ENCODE measurements around the gene HS3ST1.

The HS3ST1 gene
- 0 to 0.73 (median 0.10) reads per million in 9 experiments for total RNA-seq

DNA sequence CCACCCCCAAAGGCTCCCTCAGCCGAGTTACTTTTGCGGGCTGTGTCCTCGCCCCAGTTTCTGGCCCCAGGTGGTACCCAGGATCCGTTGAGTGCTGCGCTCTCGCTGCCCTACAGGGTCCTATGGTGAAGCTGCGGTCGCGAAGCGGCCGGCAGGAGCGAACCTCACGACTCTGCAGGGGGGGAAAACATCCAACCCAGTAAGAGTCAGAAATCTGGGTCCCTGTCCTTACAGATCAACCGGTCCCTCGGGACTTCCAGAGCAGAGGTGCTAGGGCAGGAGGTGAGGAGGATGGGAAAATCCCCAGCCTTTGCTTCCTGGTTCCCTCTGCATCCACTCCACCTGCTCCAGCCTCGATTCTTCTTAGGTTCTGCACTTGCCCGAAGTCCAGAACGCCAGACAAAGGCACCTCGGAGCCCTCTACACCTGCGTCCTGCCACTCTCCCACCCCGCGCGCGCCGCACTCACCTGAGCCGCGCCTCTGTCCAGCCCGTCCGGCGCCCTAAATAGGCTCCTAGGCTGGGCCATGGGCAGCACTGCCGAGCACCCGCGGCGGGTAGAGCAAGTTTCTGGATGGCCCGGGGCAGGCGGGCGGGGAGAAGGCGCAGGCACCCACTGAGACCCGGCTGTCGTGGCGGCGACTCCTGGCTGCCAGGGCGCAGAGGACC, at the start of gene HS3ST1:
Gene HS3ST1 (minus strand): TSS at position 664 of the 668 bp plus-strand sequence. CDS start 28,889 bp downstream, outside the sequence.
- Mint-ChIP-seq H3K27me3 (peaks cover 36 to 50% of the 10 kb centered on the region in 2 donors), H3K4me1 (ENCODE audit: low read depth in 2 of 2) (peaks cover 0 to 15% of the 10 kb centered on the region in 2 donors), H3K4me3 (peak within 1 kb of the TSS; percentile 63 to 76), H3K9me3 (no peaks in the 10 kb centered on the region), H3K36me3 (ENCODE audit: insufficient read depth) (no peaks in the 10 kb centered on the region), H3K27ac (peak within 1 kb of the TSS in 1 of 2 donors; percentile 68)
- DNase-seq (no peak), ATAC-seq (replicated peaks) (peak; percentile 26)

DNA sequence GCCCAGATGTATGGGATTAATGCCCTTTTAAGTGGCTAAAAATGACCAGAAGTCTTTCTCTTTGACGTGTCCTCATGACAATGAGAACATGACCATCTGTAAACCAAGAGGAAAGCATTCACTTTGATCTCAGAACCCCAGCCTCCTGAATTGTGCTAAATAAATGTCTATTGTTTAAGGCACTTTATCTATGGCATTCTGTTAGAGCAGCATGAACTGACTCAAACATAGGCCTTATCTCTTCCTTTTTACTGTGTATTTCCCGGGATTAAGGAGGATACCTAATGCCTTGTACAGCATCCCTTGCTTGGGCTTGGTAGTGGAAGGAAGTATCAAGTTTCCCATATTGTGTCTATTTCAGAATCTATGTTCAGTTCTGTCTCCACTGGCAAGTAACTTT, 47.2 kb upstream of the HS3ST1 start:
- peaks cover 4 to 5% of the 10 kb centered on the region in 2 donors for H3K9me3 Mint-ChIP-seq
- no peak overlapping the region for H3K27ac Mint-ChIP-seq
- DNase-seq: no peak
- H3K4me3 Mint-ChIP-seq: no peak overlapping the region
- H3K36me3 Mint-ChIP-seq (ENCODE audit: insufficient read depth): peaks cover 3% of the 10 kb centered on the region
- H3K4me1 Mint-ChIP-seq (ENCODE audit: low read depth in 2 of 2): peaks cover 12 to 13% of the 10 kb centered on the region in 2 donors
- ATAC-seq (replicated peaks): no peak
- no peaks in the 10 kb centered on the region for H3K27me3 Mint-ChIP-seq

GRCh38 chr4:11474146-11474545, 45.5 kb upstream of the HS3ST1 start:
- ATAC-seq (replicated peaks): no peak
- Mint-ChIP-seq H3K27ac (no peak overlapping the region), H3K36me3 (ENCODE audit: insufficient read depth) (peaks cover 3% of the 10 kb centered on the region)

DNA sequence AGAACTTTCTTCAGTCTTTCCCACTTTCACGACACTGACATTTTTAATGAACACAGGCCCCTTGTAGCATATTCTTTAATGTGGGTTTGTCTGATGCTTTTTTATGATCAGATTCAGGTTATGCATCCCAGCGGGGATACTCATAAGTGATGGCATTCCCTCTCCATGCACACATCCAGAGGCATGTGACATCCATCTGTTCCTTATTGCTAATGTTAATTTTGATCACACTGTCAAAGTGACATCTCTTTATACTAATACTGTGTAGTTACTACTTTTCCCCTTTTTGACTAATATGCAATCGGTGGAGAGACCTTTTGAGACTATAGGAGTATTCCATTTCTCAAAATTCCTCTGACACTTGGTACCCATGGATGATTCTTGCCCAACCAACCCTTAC, 43.8 kb upstream of the HS3ST1 start:
- H3K27me3 Mint-ChIP-seq: no peaks in the 10 kb centered on the region
- H3K4me3 Mint-ChIP-seq: peak overlapping the region; percentile 72
- DNase-seq: no peak
- peaks cover 4 to 5% of the 10 kb centered on the region in 2 donors for H3K9me3 Mint-ChIP-seq
- peaks cover 3% of the 10 kb centered on the region for H3K36me3 Mint-ChIP-seq (ENCODE audit: insufficient read depth)
- H3K4me1 Mint-ChIP-seq (ENCODE audit: low read depth in 2 of 2): peaks cover 13 to 17% of the 10 kb centered on the region in 2 donors
- peak overlapping the region; percentile 86 to 95 for H3K27ac Mint-ChIP-seq
- ATAC-seq (replicated peaks): no peak

More at GRCh38 chr4:11474146-11474545, 45.5 kb upstream of the HS3ST1 start:
- H3K9me3 Mint-ChIP-seq: peaks cover 4 to 5% of the 10 kb centered on the region in 2 donors
- DNase-seq: no peak
- H3K27me3 Mint-ChIP-seq: no peaks in the 10 kb centered on the region
- H3K4me1 Mint-ChIP-seq (ENCODE audit: low read depth in 2 of 2): peaks cover 13 to 17% of the 10 kb centered on the region in 2 donors
- no peak overlapping the region for H3K4me3 Mint-ChIP-seq

GRCh38 chr4:11471618-11472017, 42.9 kb upstream of the HS3ST1 start:
- peak overlapping the region; percentile 86 to 95 for H3K27ac Mint-ChIP-seq
- ATAC-seq (replicated peaks): peak; percentile 99
- peak overlapping the region; percentile 63 to 72 for H3K4me3 Mint-ChIP-seq
- peaks cover 13 to 17% of the 10 kb centered on the region in 2 donors for H3K4me1 Mint-ChIP-seq (ENCODE audit: low read depth in 2 of 2)
- H3K36me3 Mint-ChIP-seq (ENCODE audit: insufficient read depth): peaks cover 3% of the 10 kb centered on the region
- peak; percentile 43 to 52 (median 46) for DNase-seq
- H3K27me3 Mint-ChIP-seq: no peaks in the 10 kb centered on the region
- peaks cover 4 to 5% of the 10 kb centered on the region in 2 donors for H3K9me3 Mint-ChIP-seq

- no peak for DNase-seq
- Mint-ChIP-seq H3K9me3 (peaks cover 4 to 5% of the 10 kb centered on the region in 2 donors), H3K27me3 (no peaks in the 10 kb centered on the region), H3K4me1 (ENCODE audit: low read depth in 2 of 2) (peaks cover 13 to 17% of the 10 kb centered on the region in 2 donors), H3K27ac (peak overlapping the region; percentile 86 to 95), H3K36me3 (ENCODE audit: insufficient read depth) (peaks cover 3% of the 10 kb centered on the region), H3K4me3 (peak overlapping the region; percentile 63 to 72)
- no peak for ATAC-seq (replicated peaks)
These were observed 42.4 kb upstream of the HS3ST1 start for GRCh38 chr4:11471046-11471441.

DNA sequence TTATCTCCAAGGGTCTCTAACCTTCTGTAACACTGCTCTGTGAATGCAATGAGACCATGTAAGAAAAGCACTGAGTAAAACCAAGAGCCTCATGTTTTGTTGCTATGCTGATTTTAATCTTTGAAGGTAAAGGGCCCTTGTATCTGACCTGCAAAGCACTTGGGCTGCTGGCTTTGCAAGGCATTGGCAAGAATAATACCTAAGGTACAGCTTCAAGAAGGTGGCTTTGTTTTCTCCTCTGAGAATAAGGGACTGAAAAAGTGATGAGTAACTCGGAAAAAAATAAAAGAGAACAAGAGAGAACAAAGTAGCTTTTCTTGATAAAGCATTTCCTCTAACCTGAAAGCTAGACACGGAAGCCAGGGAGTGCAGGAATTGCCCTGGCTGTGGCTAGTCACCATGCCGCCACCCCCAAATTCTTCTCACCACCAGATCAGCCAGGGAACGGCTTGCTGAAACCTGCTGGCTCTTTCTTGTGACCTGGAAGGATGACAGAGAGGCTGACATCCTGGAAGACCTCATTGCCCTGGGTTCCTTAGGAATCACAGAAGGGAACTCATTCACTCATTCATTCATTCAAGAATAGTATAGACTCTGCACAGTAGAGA, 41.8 kb upstream of the HS3ST1 start:
- H3K4me3 Mint-ChIP-seq: peak overlapping the region; percentile 63 to 72
- peaks cover 13 to 17% of the 10 kb centered on the region in 2 donors for H3K4me1 Mint-ChIP-seq (ENCODE audit: low read depth in 2 of 2)
- DNase-seq (no peak), ATAC-seq (replicated peaks) (no peak)
- peaks cover 3% of the 10 kb centered on the region for H3K36me3 Mint-ChIP-seq (ENCODE audit: insufficient read depth)
- peak overlapping the region; percentile 86 to 95 for H3K27ac Mint-ChIP-seq
- peaks cover 4 to 5% of the 10 kb centered on the region in 2 donors for H3K9me3 Mint-ChIP-seq
- H3K27me3 Mint-ChIP-seq: no peaks in the 10 kb centered on the region

DNA sequence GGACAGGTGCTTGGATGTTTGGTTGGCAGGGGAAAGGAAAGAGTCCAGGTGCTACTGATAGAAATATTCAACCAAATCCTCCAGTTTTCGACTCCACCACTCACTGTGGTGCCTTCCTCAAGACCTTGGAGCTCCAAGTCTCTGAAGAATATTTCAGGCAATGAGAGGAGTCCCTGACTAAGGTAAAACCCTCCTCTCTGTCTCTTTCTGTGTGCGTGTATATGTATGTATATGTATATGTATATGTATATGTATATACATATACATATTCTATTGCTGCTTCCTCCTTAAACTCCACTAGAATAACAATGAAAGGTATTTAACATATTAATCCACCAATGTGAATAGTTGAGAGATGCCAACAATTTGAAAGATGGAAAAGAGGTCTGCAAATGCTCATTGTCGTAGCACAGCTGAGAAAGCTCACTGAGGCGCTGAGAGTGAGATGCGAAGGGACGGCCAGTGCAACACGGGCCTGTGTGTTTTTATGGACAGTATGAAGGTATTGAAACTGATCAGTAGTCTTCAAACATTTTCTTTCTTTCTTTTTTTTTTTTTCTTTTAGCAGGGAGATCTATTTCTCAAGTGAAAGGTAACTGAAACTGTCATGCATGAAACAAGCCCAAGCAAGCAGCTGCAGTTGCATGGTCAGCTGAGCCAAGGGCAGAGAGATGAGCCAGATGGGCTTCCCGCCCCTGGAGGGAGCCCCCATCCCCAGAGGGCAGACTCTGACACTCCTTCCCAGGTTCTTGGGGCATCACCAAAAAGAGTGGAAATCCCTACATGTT, 41.1 kb upstream of the HS3ST1 start:
- peaks cover 3% of the 10 kb centered on the region for H3K36me3 Mint-ChIP-seq (ENCODE audit: insufficient read depth)
- H3K4me3 Mint-ChIP-seq: no peak overlapping the region
- DNase-seq (no peak), ATAC-seq (replicated peaks) (no peak)
- peaks cover 13 to 17% of the 10 kb centered on the region in 2 donors for H3K4me1 Mint-ChIP-seq (ENCODE audit: low read depth in 2 of 2)
- peak overlapping the region; percentile 86 to 95 for H3K27ac Mint-ChIP-seq
- no peaks in the 10 kb centered on the region for H3K27me3 Mint-ChIP-seq
- peaks cover 4 to 5% of the 10 kb centered on the region in 2 donors for H3K9me3 Mint-ChIP-seq

DNA sequence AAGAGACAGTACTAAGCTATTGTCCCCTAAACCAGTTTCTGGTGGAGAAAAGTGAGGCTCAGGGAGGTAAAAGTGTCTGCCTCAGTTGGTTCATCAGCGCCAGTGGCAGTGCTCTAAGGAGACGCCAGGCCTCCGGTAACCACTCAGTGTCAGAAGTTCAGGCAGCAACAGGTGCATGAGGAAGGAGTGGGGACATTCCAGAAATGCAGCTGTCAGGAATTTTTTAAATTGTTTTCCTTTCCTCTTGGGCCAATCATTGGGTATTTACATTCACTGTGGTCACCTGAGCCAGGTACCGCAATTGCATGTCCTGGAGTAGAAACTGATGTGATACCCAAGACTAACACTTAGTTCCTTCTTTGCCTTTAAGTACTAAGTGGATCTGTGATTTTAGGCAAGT, 40.2 kb upstream of the HS3ST1 start:
- no peak overlapping the region for H3K27ac Mint-ChIP-seq

GRCh38 chr4:11467931-11468330, 39.2 kb upstream of the HS3ST1 start:
- no peaks in the 10 kb centered on the region for H3K27me3 Mint-ChIP-seq
- DNase-seq (no peak), ATAC-seq (replicated peaks) (no peak)
- H3K4me1 Mint-ChIP-seq (ENCODE audit: low read depth in 2 of 2): peaks cover 12 to 17% of the 10 kb centered on the region in 2 donors
- H3K4me3 Mint-ChIP-seq: no peak overlapping the region
- H3K36me3 Mint-ChIP-seq (ENCODE audit: insufficient read depth): peaks cover 3% of the 10 kb centered on the region
- H3K9me3 Mint-ChIP-seq: peaks cover 4 to 5% of the 10 kb centered on the region in 2 donors
- no peak overlapping the region for H3K27ac Mint-ChIP-seq

More for the DNA sequence above, 40.2 kb upstream of the HS3ST1 start:
- Mint-ChIP-seq H3K36me3 (ENCODE audit: insufficient read depth) (peaks cover 3% of the 10 kb centered on the region), H3K9me3 (peaks cover 4 to 5% of the 10 kb centered on the region in 2 donors), H3K27me3 (no peaks in the 10 kb centered on the region), H3K4me1 (ENCODE audit: low read depth in 2 of 2) (peaks cover 13 to 17% of the 10 kb centered on the region in 2 donors), H3K4me3 (no peak overlapping the region)
- ATAC-seq (replicated peaks) (no peak), DNase-seq (no peak)

DNA sequence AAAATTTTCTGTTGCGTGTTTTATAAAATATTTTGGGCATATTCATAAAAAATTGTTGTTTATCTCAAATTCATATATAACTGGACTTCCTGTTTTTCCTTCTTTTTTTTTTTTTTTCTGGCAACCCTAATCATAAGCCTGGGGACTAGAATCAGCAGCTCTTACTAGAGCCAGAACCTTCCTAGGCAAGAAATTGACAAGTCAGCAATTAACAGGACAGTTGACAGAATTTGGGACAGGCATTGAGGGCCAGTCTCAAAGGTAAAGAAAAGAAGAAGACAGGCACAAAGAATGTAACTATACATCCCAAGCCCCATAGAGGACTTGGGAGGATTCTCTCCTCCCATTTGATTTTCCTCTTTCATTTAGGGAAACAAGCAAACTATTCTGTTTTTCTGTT, 35.0 kb upstream of the HS3ST1 start:
- no peak overlapping the region for H3K4me3 Mint-ChIP-seq
- ATAC-seq (replicated peaks) (no peak), DNase-seq (no peak)
- no peak overlapping the region for H3K27ac Mint-ChIP-seq
- peaks cover 3% of the 10 kb centered on the region for H3K36me3 Mint-ChIP-seq (ENCODE audit: insufficient read depth)
- H3K4me1 Mint-ChIP-seq (ENCODE audit: low read depth in 2 of 2): no peaks in the 10 kb centered on the region
- peaks cover 13 to 28% of the 10 kb centered on the region in 2 donors for H3K27me3 Mint-ChIP-seq
- H3K9me3 Mint-ChIP-seq: peaks cover 10 to 14% of the 10 kb centered on the region in 2 donors

DNA sequence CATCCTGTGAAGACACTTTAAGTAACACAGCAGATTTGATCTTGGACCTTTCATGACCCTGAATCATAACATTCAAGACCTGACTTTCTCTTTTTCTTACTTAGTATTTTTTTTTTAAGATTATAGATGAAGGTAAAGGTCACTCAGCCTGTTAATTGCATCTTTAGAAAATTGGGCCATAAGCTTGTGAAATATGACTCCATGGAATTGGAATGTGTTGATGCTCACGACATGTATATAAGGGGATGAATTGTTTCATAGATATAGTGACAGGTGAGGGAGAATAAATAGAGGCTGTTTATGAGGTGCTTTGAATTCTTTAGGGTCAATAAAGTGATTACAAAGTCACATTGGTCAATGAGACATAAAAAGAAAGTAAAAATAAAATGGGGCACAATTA, 27.7 kb upstream of the HS3ST1 start:
- DNase-seq (no peak), ATAC-seq (replicated peaks) (no peak)
- Mint-ChIP-seq H3K4me3 (no peak overlapping the region), H3K9me3 (peaks cover 8 to 14% of the 10 kb centered on the region in 2 donors), H3K27ac (no peak overlapping the region), H3K36me3 (ENCODE audit: insufficient read depth) (peaks cover 3% of the 10 kb centered on the region), H3K4me1 (ENCODE audit: low read depth in 2 of 2) (no peaks in the 10 kb centered on the region), H3K27me3 (peaks cover 27 to 37% of the 10 kb centered on the region in 2 donors)

DNA sequence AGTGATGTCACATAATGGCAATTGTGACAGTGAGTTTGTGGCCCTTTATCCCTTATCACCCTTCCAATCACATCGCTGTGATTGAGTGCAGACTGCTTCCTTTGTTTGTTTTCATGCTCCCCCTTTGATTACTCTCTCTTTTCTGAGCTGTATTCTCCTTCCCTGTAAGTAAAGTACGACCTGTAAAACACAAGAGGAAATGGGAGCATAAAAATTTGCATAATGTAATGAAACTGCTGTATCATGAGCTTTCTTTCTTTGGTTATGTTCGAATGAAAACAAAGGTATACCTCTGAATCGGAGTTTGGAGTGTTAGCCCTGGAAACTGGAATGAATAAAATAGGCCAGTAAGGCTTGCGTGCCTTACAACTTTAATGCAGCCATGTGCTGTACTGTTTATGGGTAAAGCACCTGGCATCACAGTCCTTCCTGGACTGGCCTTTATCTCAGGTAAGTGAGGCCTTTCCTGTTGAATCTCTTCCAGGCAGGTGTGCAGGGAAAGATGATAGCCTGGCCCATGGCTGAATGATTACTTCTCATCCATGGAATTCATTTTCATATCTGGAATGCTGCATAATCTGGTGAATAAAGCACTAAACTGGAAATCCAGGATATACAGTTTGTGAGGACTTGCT, 26.6 kb upstream of the HS3ST1 start:
- Mint-ChIP-seq H3K4me1 (ENCODE audit: low read depth in 2 of 2) (no peaks in the 10 kb centered on the region), H3K9me3 (peaks cover 5 to 9% of the 10 kb centered on the region in 2 donors), H3K4me3 (no peak overlapping the region), H3K36me3 (ENCODE audit: insufficient read depth) (no peaks in the 10 kb centered on the region), H3K27ac (no peak overlapping the region), H3K27me3 (peaks cover 21 to 35% of the 10 kb centered on the region in 2 donors)
- ATAC-seq (replicated peaks) (no peak), DNase-seq (no peak)
